ENCODE measurements around the gene FAM13A. TPM values are rescaled to one million over a fixed set of nuclear protein-coding genes. Genes with fewer than 3 reads are reported as not detected.

FAM13A gene
- polyA plus RNA-seq, 1 experiment = 9.5 TPM

DNA sequence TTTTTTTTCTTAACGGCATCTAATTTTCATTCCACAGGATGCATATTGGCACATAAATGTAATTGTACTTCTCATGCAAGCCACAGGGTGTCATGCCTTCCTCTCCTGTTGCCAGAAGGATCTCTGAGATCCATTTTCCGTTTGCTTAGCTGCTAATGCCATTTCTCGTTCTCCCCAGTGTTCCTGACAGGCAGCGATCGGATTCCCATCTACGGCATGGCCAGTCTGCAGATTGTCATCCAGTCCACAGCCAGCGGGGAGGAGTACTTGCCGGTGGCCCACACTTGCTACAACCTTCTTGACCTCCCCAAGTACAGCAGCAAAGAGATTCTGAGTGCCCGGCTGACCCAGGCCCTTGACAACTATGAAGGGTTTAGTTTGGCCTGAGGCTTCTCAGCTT lies 350.4 kb downstream of the FAM13A start:
- Histone ChIP-seq H3K4me3 (ENCODE audit: low read depth, low read length) (no peak overlapping the region), H3K27me3 (ENCODE audit: control insufficient read depth, insufficient read depth, low read length) (no peaks in the 10 kb centered on the region), H3K36me3 (ENCODE audit: control insufficient read depth, insufficient read depth, low read length) (peaks cover 2% of the 10 kb centered on the region; the same call in 1 of the 2 replicates)
- TF ChIP-seq, protein P1, sequence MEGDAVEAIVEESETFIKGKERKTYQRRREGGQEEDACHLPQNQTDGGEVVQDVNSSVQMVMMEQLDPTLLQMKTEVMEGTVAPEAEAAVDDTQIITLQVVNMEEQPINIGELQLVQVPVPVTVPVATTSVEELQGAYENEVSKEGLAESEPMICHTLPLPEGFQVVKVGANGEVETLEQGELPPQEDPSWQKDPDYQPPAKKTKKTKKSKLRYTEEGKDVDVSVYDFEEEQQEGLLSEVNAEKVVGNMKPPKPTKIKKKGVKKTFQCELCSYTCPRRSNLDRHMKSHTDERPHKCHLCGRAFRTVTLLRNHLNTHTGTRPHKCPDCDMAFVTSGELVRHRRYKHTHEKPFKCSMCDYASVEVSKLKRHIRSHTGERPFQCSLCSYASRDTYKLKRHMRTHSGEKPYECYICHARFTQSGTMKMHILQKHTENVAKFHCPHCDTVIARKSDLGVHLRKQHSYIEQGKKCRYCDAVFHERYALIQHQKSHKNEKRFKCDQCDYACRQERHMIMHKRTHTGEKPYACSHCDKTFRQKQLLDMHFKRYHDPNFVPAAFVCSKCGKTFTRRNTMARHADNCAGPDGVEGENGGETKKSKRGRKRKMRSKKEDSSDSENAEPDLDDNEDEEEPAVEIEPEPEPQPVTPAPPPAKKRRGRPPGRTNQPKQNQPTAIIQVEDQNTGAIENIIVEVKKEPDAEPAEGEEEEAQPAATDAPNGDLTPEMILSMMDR (IDR thresholded peaks at IDR 0.05; ENCODE audit: insufficient read depth, low read depth, low read length) = peak; percentile 68
- no peak for DNase-seq (ENCODE audit: low read depth)
- ChIA-PET CTCF (interaction anchor here (0.6 to 4.6 kb wide), 20 partner anchors 10 to 345 kb away, joined by 3 to 42 read pairs (median 4); partner anchors contain the start of gene NAP1L5), POLR2A (interaction anchor here (0.7 kb wide), 1 partner anchor 558 kb away, joined by 4 read pairs; no protein-coding TSS in a partner anchor)

- Histone ChIP-seq H3K36me3 (ENCODE audit: control insufficient read depth, insufficient read depth, low read length) (no peaks in the 10 kb centered on the region; the same call in 1 of the 2 replicates), H3K27me3 (ENCODE audit: control insufficient read depth, insufficient read depth, low read length) (no peaks in the 10 kb centered on the region), H3K4me3 (ENCODE audit: low read depth, low read length) (no peak overlapping the region)
- CTCF ChIA-PET = interaction anchor here (0.6 to 4.6 kb wide), 18 partner anchors 9 to 337 kb away, joined by 3 to 42 read pairs (median 3); partner anchors contain the start of gene NAP1L5
- TF ChIP-seq, protein P1 (IDR thresholded peaks at IDR 0.05; ENCODE audit: insufficient read depth, low read depth, low read length) = no peak
- POLR2A ChIA-PET = no interaction called here
- no peak for DNase-seq (ENCODE audit: low read depth)
These were observed 351.0 kb downstream of the FAM13A start for GRCh38 chr4:88705805-88706492.

DNA sequence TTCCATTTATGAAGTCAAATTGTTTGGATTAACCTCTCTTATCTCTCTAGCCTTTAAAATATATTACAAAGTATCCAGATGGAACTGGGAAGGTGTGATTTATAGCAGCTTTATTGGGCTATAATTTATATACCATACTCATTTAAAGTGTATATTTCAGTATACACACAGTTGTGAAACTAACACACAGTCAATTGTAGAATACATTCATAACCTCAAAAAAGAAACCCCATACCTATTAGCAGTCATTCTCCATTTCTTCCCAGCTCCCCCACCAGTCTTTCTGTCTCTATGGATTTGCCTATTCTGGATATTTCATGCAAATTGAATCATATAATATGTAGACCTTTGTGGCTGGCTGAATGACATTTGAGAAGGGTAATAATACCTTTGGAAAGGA lies 351.8 kb downstream of the FAM13A start:
- ChIA-PET CTCF (interaction anchor here (0.9 to 4.6 kb wide), 8 partner anchors 8 to 324 kb away, joined by 3 to 42 read pairs (median 4); partner anchors contain the start of gene NAP1L5), POLR2A (no interaction called here)
- no peak for DNase-seq (ENCODE audit: low read depth)
- TF ChIP-seq, protein P1 (IDR thresholded peaks at IDR 0.05; ENCODE audit: insufficient read depth, low read depth, low read length) = no peak
- H3K4me3 ChIP-seq (ENCODE audit: low read depth, low read length) = no peak overlapping the region
- H3K27me3 ChIP-seq (ENCODE audit: control insufficient read depth, insufficient read depth, low read length) = no peaks in the 10 kb centered on the region
- no peaks in the 10 kb centered on the region; the same call in 1 of the 2 replicates for H3K36me3 ChIP-seq (ENCODE audit: control insufficient read depth, insufficient read depth, low read length)

DNA sequence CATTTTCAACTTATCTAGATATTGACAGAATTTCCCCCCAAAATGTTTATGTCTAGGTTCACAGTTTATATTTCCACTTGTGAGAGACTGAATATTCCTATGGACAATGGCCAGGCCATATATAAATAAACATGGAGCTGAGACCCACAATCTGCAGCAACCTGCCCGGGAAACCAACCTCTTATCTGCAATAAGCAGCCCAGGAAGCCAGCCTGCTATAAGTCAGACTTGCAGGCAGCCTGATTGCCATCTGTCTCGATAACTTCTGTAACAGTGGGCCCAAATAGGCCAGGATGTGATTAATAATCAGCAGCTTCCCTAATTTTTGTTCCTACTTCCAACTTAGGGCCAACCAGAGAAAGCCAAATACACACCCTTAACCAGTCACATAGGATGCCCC lies 354.2 kb downstream of the FAM13A start:
- DNase-seq (ENCODE audit: low read depth) = no peak
- Histone ChIP-seq H3K36me3 (ENCODE audit: control insufficient read depth, insufficient read depth, low read length) (no peaks in the 10 kb centered on the region), H3K4me3 (ENCODE audit: low read depth, low read length) (no peak overlapping the region), H3K27me3 (ENCODE audit: control insufficient read depth, insufficient read depth, low read length) (no peaks in the 10 kb centered on the region)
- TF ChIP-seq, protein P1 (IDR thresholded peaks at IDR 0.05; ENCODE audit: insufficient read depth, low read depth, low read length) = no peak
- POLR2A ChIA-PET = no interaction called here
- CTCF ChIA-PET = interaction anchor here (1.6 kb wide), 2 partner anchors 163 to 321 kb away, joined by 6 to 7 read pairs; no protein-coding TSS in a partner anchor

- no peaks in the 10 kb centered on the region for H3K27me3 ChIP-seq (ENCODE audit: control insufficient read depth, insufficient read depth, low read length)
- no peaks in the 10 kb centered on the region for H3K36me3 ChIP-seq (ENCODE audit: control insufficient read depth, insufficient read depth, low read length)
- CTCF ChIA-PET = no interaction called here
- TF ChIP-seq, protein P1 (IDR thresholded peaks at IDR 0.05; ENCODE audit: insufficient read depth, low read depth, low read length) = no peak
- POLR2A ChIA-PET = no interaction called here
- no peak overlapping the region for H3K4me3 ChIP-seq (ENCODE audit: low read depth, low read length)
- DNase-seq (ENCODE audit: low read depth) = no peak
These were observed 358.5 kb downstream of the FAM13A start for GRCh38 chr4:88698519-88698918.

All from BJ (cell line).